Measurements from ENCODE around the gene DHRSX.
"Not testable (repeated sequence)": the region's sequence is repeated elsewhere in the genome, so short reads cannot be mapped to it uniquely, and the experiment has no call there.

Gene DHRSX

GRCh38 chrX:2385224-2385623 lies 115.6 kb downstream of the DHRSX start:
- Histone ChIP-seq H3K27ac (no peak overlapping the region), H3K4me3 (ENCODE audit: low read depth, low read length) (no peak overlapping the region), H3K36me3 (replicated peaks) (no peaks in the 10 kb centered on the region), H3K27me3 (replicated peaks) (no peaks in the 10 kb centered on the region)
- in situ Hi-C loops (cut with HindIII; ENCODE audit: low pct_ligation_motif_present, low sequenced_read_pairs), result no loop called here
- no peak for TF ChIP-seq CTCF (IDR thresholded peaks at IDR 0.05; ENCODE audit: low read depth, low read length, missing control alignments)
- peak; percentile 91 for DNase-seq

- in situ Hi-C loops (cut with HindIII; ENCODE audit: low pct_ligation_motif_present, low sequenced_read_pairs), result no loop called here
- Histone ChIP-seq H3K27me3 (replicated peaks) (no peaks in the 10 kb centered on the region), H3K4me3 (ENCODE audit: low read depth, low read length) (no peak overlapping the region), H3K27ac (no peak overlapping the region), H3K36me3 (replicated peaks) (no peaks in the 10 kb centered on the region)
- no peak for DNase-seq
- no peak for TF ChIP-seq CTCF (IDR thresholded peaks at IDR 0.05; ENCODE audit: low read depth, low read length, missing control alignments)
These were observed 116.3 kb downstream of the DHRSX start for GRCh38 chrX:2384486-2384885.

GRCh38 chrX:2383735-2384134 lies 117.0 kb downstream of the DHRSX start:
- no peak overlapping the region for H3K27ac ChIP-seq
- TF ChIP-seq CTCF (IDR thresholded peaks at IDR 0.05; ENCODE audit: low read depth, low read length, missing control alignments), result no peak
- no peaks in the 10 kb centered on the region for H3K36me3 ChIP-seq (replicated peaks)
- DNase-seq, result no peak
- H3K4me3 ChIP-seq (ENCODE audit: low read depth, low read length), result no peak overlapping the region
- H3K27me3 ChIP-seq (replicated peaks), result no peaks in the 10 kb centered on the region
- in situ Hi-C loops (cut with HindIII; ENCODE audit: low pct_ligation_motif_present, low sequenced_read_pairs), result no loop called here

GRCh38 chrX:2383144-2383543 lies 117.6 kb downstream of the DHRSX start:
- no peak for DNase-seq
- Histone ChIP-seq H3K27me3 (replicated peaks) (no peaks in the 10 kb centered on the region), H3K36me3 (replicated peaks) (no peaks in the 10 kb centered on the region), H3K4me3 (ENCODE audit: low read depth, low read length) (no peak overlapping the region), H3K27ac (no peak overlapping the region)
- in situ Hi-C loops (cut with HindIII; ENCODE audit: low pct_ligation_motif_present, low sequenced_read_pairs), result no loop called here
- no peak for TF ChIP-seq CTCF (IDR thresholded peaks at IDR 0.05; ENCODE audit: low read depth, low read length, missing control alignments)

GRCh38 chrX:2382433-2383048 lies 118.2 kb downstream of the DHRSX start:
- H3K27me3 ChIP-seq (replicated peaks); H3K27ac ChIP-seq; H3K4me3 ChIP-seq (ENCODE audit: low read depth, low read length); DNase-seq; H3K36me3 ChIP-seq (replicated peaks); in situ Hi-C loops (cut with HindIII; ENCODE audit: low pct_ligation_motif_present, low sequenced_read_pairs): not testable (repeated sequence)

GRCh38 chrX:2376166-2376565 lies 124.6 kb downstream of the DHRSX start:
- DNase-seq, result no peak
- H3K27me3 ChIP-seq (replicated peaks), result no peaks in the 10 kb centered on the region
- in situ Hi-C loops (cut with HindIII; ENCODE audit: low pct_ligation_motif_present, low sequenced_read_pairs), result no loop called here
- no peak for TF ChIP-seq CTCF (IDR thresholded peaks at IDR 0.05; ENCODE audit: low read depth, low read length, missing control alignments)
- no peak overlapping the region for H3K27ac ChIP-seq
- no peak overlapping the region for H3K4me3 ChIP-seq (ENCODE audit: low read depth, low read length)
- no peaks in the 10 kb centered on the region for H3K36me3 ChIP-seq (replicated peaks)

Measured in brain microvascular endothelial cell (primary cell).